ENCODE measurements around the gene PRRG2. TPM values are rescaled to one million over a fixed set of nuclear protein-coding genes. Genes with fewer than 3 reads are reported as not detected.

PRRG2 gene
- total and polyA plus RNA-seq, 9 of the 15 experiments (the other 6 are each of a cell fraction or from before 2014, with no cell fraction given): 0.06 to 1.1 (median 0.33) TPM

GRCh38 chr19:49570138-49570856 is 10.8 kb upstream of the PRRG2 start (continued):
- TF ChIP-seq MLLT1 (IDR thresholded peaks at IDR 0.05): peak in 1 of 2 experiments; percentile 84; a peak in 1 of 4 replicates
- TF ChIP-seq ETS2 (tag; IDR thresholded peaks at IDR 0.05; ENCODE audit: borderline replicate concordance, poor library complexity, severe bottlenecking): no peak
- TF ChIP-seq RCOR1 (IDR thresholded peaks at IDR 0.05; ENCODE audit: borderline replicate concordance in 1 of 2, low read depth in 2 of 2, low read length in 2 of 2): peak in 1 of 2 experiments; percentile 63; a peak in 1 of 4 replicates
- peak; percentile 55; the same call in 1 of the 2 replicates for TF ChIP-seq RB1 (IDR thresholded peaks at IDR 0.05; ENCODE audit: low read depth)
- peak; percentile 12; the same call in 1 of the 2 replicates for TF ChIP-seq NFE2 (IDR thresholded peaks at IDR 0.05; ENCODE audit: low read depth)
- TF ChIP-seq CTCF (IDR thresholded peaks at IDR 0.05 in 2 of 3, conservative IDR thresholded peaks at IDR 0.05 in 1 of 3; ENCODE audit: insufficient read depth in 2 of 3, low read depth in 1 of 3, low read length in 3 of 3): peak; percentile 98 to 100 (median 99)
- peak; percentile 40; the same call in 1 of the 2 replicates for TF ChIP-seq VEZF1 (CRISPR knock-in tag; IDR thresholded peaks at IDR 0.05)
- TF ChIP-seq ZNF143 (CRISPR knock-in tag; IDR thresholded peaks at IDR 0.05): no peak
- no peak for TF ChIP-seq ZSCAN29 (IDR thresholded peaks at IDR 0.05)
- TF ChIP-seq RBM34 (IDR thresholded peaks at IDR 0.05; ENCODE audit: borderline replicate concordance, insufficient read depth, low read length): no peak
- TF ChIP-seq ZNF165 (CRISPR knock-in tag; IDR thresholded peaks at IDR 0.05; ENCODE audit: borderline replicate concordance): no peak
- no peak for TF ChIP-seq DACH1 (IDR thresholded peaks at IDR 0.05; ENCODE audit: partially characterized antibody)
- TF ChIP-seq ZC3H4 (CRISPR knock-in tag; IDR thresholded peaks at IDR 0.05; ENCODE audit: borderline replicate concordance): no peak
- TF ChIP-seq FOXA3 (CRISPR knock-in tag; conservative IDR thresholded peaks at IDR 0.05 in 1 of 2, IDR thresholded peaks at IDR 0.05 in 1 of 2): peak; percentile 32 to 37; a peak in 1 of 4 replicates
- TF ChIP-seq STAG1 (CRISPR knock-in tag; IDR thresholded peaks at IDR 0.05; ENCODE audit: borderline replicate concordance): peak; percentile 70; the same call in 1 of the 2 replicates
- TF ChIP-seq CTCFL (IDR thresholded peaks at IDR 0.05; ENCODE audit: borderline replicate concordance, insufficient read depth, low read depth, low read length, poor library complexity, severe bottlenecking): peak; percentile 67
- peak in 1 of 2 experiments; percentile 22; a peak in 1 of 4 replicates for TF ChIP-seq TBL1XR1 (IDR thresholded peaks at IDR 0.05; ENCODE audit: low read length in 2 of 2)
- no peak for TF ChIP-seq ZNF239 (CRISPR knock-in tag; IDR thresholded peaks at IDR 0.05)
